Fibroblast of lung (primary cell): Measurements from ENCODE around the gene RAB37. TPM values are rescaled to one million over a fixed set of nuclear protein-coding genes. Genes with fewer than 3 reads are reported as not detected.

Experiments used
- DNase-seq, 2 donors: peaks; one replicate each; pipeline versions ENCODE4 v3.0.0 to v3.0.0-alpha.2; 2010; ENCODE audit warnings: low read depth in 2 of 2
- H2AFZ ChIP-seq: 2 replicates; pipeline ENCODE4 v1.5.1; 2012; ENCODE audit warnings: low read length, control low read depth, inconsistent platforms
- H3K27ac ChIP-seq: 2 replicates; pipeline ENCODE4 v1.5.1; 2011; ENCODE audit warnings: low read length, control low read depth; ENCODE audit not compliant: insufficient read depth
- H3K27me3 ChIP-seq: 2 replicates; pipeline ENCODE4 v1.5.1; 2011; ENCODE audit warnings: mild to moderate bottlenecking, low read length; ENCODE audit not compliant: control insufficient read depth, insufficient read depth
- H3K36me3 ChIP-seq: 2 replicates; pipeline ENCODE4 v1.5.1; 2011; ENCODE audit warnings: low read length; ENCODE audit not compliant: control insufficient read depth, insufficient read depth
- H3K4me1 ChIP-seq: 2 replicates; pipeline ENCODE4 v1.5.1; 2011; ENCODE audit warnings: low read length; ENCODE audit not compliant: control insufficient read depth, insufficient read depth; ENCODE audit errors: extremely low read depth
- H3K4me2 ChIP-seq: 2 replicates; pipeline ENCODE4 v1.5.1; 2011; ENCODE audit warnings: low read length, control low read depth; ENCODE audit not compliant: insufficient read depth; ENCODE audit errors: extremely low read depth
- H3K4me3 ChIP-seq, 4 experiments: fragments of 200-600 bp in 1 of 4; sonication (generic) in 1 of 4; replicated peaks in 1 of 4; 2 replicates each; pipeline ENCODE4 v1.5.1; 2011 to 2016; ENCODE audit warnings: low read length in 4 of 4, low read depth in 3 of 4, mild to moderate bottlenecking in 3 of 4, control low read depth in 2 of 4, inconsistent platforms in 1 of 4, mixed read lengths in 1 of 4; ENCODE audit not compliant: insufficient read depth in 1 of 4; ENCODE audit errors: control extremely low read depth in 1 of 4
- H3K79me2 ChIP-seq: 2 replicates; pipeline ENCODE4 v1.5.1; 2012; ENCODE audit warnings: mild to moderate bottlenecking, low read length, inconsistent platforms; ENCODE audit not compliant: control insufficient read depth, insufficient read depth
- H3K9ac ChIP-seq: 2 replicates; pipeline ENCODE4 v1.5.1; 2011; ENCODE audit warnings: mild to moderate bottlenecking, low read length, control low read depth; ENCODE audit not compliant: insufficient read depth
- H3K9me3 ChIP-seq: 2 replicates; pipeline ENCODE4 v1.5.1; 2012; ENCODE audit warnings: low read depth, low read length; ENCODE audit not compliant: control insufficient read depth, insufficient read depth
- H4K20me1 ChIP-seq: 2 replicates; pipeline ENCODE4 v1.5.1; 2011; ENCODE audit warnings: low read length; ENCODE audit not compliant: control insufficient read depth, insufficient read depth; ENCODE audit errors: extremely low read depth
- EZH2 ChIP-seq: IDR thresholded peaks from 2 replicates; pipeline ENCODE4 v1.5.1; 2012; ENCODE audit warnings: low read length, control low read depth, mild to moderate bottlenecking; ENCODE audit errors: missing control alignments
- polyA plus RNA-seq, 2 donors: library from polyadenylated mRNA; depleted of rRNA in 1 of 2; stranded (reverse) in 1 of 2; unstranded in 1 of 2; fragments of >200 nt; gene quantifications; 2 replicates each; pipeline ENCODE4 v1.2.1, GENCODE V29; 2011 to 2012; ENCODE audit warnings: missing spikeins in 1 of 2
- total RNA-seq: library from RNA; depleted of rRNA; stranded (reverse); fragments of >200 nt; gene quantifications from 2 replicates; pipeline ENCODE4 v1.2.1, GENCODE V29; 2014
- TF ChIP-seq, protein P1 (sequence below), 2 donors: IDR thresholded peaks in 1 of 2; conservative IDR thresholded peaks in 1 of 2; 1 replicate in 1 of 2; 2 replicates in 1 of 2; pipeline ENCODE4 v1.5.1; 2011 to 2012; ENCODE audit warnings: low read length in 2 of 2, control low read depth in 1 of 2, inconsistent platforms in 1 of 2, low read depth in 1 of 2, mild to moderate bottlenecking in 1 of 2

Gene RAB37
- total and polyA plus RNA-seq, 2 donors (not counting 1 experiment from before 2014, with no cell fraction given), result 0.65 to 0.66 TPM

DNA sequence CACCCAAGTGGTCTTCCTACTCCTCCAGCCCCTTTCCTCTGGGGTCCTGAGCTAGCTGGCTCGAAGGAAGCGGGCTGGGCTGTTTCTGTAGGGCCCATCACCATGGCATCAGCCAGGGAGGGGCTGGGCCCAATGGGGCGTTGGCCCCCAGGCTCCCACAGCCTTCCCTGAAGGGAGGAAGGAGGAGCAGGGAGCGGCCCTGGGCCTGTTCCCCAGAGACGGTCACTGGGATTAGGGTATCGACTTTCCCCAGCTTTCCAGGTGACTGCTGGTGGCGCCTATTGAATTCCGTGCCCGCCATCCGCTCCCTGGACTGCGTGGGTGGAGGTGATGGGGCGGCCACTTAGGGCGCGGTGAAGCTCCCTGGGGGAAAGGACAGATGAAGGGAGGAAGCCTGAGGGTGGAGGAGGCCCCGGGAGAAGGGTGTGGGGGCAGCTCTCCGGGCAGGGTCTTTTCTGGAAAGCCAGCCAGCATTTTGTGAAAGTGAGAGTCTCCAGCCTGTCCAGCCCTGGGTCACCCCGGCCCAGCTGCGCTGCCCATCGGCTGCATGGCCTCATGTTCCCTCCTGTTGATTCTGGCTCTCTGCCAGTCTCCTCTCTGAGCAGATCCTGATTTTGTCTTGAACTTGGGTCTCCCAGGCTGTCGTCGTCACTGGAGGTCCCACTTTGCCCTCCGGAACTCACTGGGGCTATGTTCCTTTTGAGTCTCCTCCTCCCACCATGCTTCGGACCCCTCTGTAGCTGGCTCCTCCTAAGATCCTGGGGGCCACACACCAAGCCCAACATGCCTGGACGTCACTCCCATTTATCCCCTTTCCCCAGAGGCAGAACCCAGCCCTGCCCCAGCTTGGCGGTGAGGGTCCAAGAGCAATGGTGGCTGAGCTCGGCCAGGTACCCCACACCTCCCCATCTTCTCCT, 21.1 kb downstream of the RAB37 start:
- Histone ChIP-seq H4K20me1 (no peaks in the 10 kb centered on the region), H2AFZ (no peak overlapping the region), H3K4me3 (no peak overlapping the region), H3K27me3 (no peaks in the 10 kb centered on the region), H3K79me2 (no peaks in the 10 kb centered on the region), H3K27ac (no peak overlapping the region), H3K4me1 (peaks cover 13% of the 10 kb centered on the region), H3K9ac (no peak overlapping the region), H3K36me3 (no peaks in the 10 kb centered on the region), H3K4me2 (no peak overlapping the region), H3K9me3 (no peaks in the 10 kb centered on the region)
- DNase-seq, result peak in 1 of 2 donors; percentile 62
- TF ChIP-seq EZH2, result no peak
- TF ChIP-seq, protein P1, sequence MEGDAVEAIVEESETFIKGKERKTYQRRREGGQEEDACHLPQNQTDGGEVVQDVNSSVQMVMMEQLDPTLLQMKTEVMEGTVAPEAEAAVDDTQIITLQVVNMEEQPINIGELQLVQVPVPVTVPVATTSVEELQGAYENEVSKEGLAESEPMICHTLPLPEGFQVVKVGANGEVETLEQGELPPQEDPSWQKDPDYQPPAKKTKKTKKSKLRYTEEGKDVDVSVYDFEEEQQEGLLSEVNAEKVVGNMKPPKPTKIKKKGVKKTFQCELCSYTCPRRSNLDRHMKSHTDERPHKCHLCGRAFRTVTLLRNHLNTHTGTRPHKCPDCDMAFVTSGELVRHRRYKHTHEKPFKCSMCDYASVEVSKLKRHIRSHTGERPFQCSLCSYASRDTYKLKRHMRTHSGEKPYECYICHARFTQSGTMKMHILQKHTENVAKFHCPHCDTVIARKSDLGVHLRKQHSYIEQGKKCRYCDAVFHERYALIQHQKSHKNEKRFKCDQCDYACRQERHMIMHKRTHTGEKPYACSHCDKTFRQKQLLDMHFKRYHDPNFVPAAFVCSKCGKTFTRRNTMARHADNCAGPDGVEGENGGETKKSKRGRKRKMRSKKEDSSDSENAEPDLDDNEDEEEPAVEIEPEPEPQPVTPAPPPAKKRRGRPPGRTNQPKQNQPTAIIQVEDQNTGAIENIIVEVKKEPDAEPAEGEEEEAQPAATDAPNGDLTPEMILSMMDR (conservative IDR thresholded peaks at IDR 0.05 in 1 of 2, IDR thresholded peaks at IDR 0.05 in 1 of 2; ENCODE audit: low read depth in 1 of 2, low read length in 2 of 2), result no peak

- H3K4me3 ChIP-seq, result no peak overlapping the region
- H4K20me1 ChIP-seq, result no peaks in the 10 kb centered on the region
- DNase-seq, result no peak
- H3K27ac ChIP-seq, result no peak overlapping the region
- H3K79me2 ChIP-seq, result no peaks in the 10 kb centered on the region
- no peak overlapping the region for H3K9ac ChIP-seq
- TF ChIP-seq EZH2, result no peak
- TF ChIP-seq, protein P1 (conservative IDR thresholded peaks at IDR 0.05 in 1 of 2, IDR thresholded peaks at IDR 0.05 in 1 of 2; ENCODE audit: low read depth in 1 of 2, low read length in 2 of 2), result no peak
- H3K27me3 ChIP-seq, result no peaks in the 10 kb centered on the region
- H2AFZ ChIP-seq, result no peak overlapping the region
- H3K4me2 ChIP-seq, result no peak overlapping the region
- H3K4me1 ChIP-seq, result peaks cover 13% of the 10 kb centered on the region
- H3K36me3 ChIP-seq, result no peaks in the 10 kb centered on the region
- H3K9me3 ChIP-seq, result no peaks in the 10 kb centered on the region
These were observed 21.8 kb downstream of the RAB37 start for GRCh38 chr17:74758848-74759168.

DNA sequence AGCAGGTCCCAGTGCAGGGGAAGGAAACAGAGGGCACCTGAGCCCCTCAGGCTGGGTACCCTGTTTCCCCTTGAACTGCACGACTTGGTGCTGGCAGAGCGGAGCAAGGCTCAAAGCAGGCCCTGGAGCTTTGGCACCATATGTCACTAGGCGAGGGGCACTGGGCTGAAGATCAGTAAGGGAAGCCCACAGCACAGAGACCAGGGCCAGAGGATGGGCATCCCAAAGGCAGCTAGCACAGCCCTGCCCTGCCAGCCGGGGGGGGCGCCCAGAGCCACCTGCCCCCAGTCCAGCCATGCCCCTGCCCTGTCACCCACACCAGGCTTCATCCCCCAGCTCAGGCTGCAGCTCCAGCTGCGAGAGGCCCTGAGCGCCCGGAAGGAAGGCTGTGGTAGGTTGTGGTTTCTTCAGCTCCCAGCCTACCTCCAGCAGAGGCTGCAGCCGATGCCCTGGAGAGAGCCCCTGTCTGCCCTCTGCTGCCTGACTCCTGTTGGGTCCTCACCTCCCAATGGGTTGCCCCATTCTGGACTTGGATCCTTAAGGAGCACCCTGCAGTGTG, 22.3 kb downstream of the RAB37 start:
- Histone ChIP-seq H3K27ac (no peak overlapping the region), H3K27me3 (no peaks in the 10 kb centered on the region), H4K20me1 (no peaks in the 10 kb centered on the region), H3K79me2 (no peaks in the 10 kb centered on the region), H3K9ac (no peak overlapping the region), H3K4me3 (no peak overlapping the region), H3K4me2 (no peak overlapping the region), H3K4me1 (peaks cover 13% of the 10 kb centered on the region), H2AFZ (no peak overlapping the region), H3K36me3 (no peaks in the 10 kb centered on the region), H3K9me3 (no peaks in the 10 kb centered on the region)
- TF ChIP-seq, protein P1 (conservative IDR thresholded peaks at IDR 0.05 in 1 of 2, IDR thresholded peaks at IDR 0.05 in 1 of 2; ENCODE audit: low read depth in 1 of 2, low read length in 2 of 2), result no peak
- TF ChIP-seq EZH2, result no peak
- no peak for DNase-seq
